ENCODE results near the gene MRGPRE.
"Not testable (repeated sequence)": the region's sequence is repeated elsewhere in the genome, so short reads cannot be mapped to it uniquely, and the experiment has no call there.

The MRGPRE gene

GRCh38 chr11:3231851-3232744 is at the start of gene MRGPRE:
Gene MRGPRE (minus strand): TSS chr11:3232417. CDS start chr11:3228799, 3,618 bp downstream.
- peak; percentile 73 for DNase-seq

- DNase-seq = not testable (repeated sequence)
These were observed 48.9 kb upstream of the MRGPRE start for GRCh38 chr11:3281146-3281545.

GRCh38 chr11:3280662-3281061 is 48.4 kb upstream of the MRGPRE start:
- not testable (repeated sequence) for DNase-seq

GRCh38 chr11:3278922-3279321 is 46.7 kb upstream of the MRGPRE start:
- not testable (repeated sequence) for DNase-seq

- peak; percentile 20 for DNase-seq
These were observed 41.4 kb upstream of the MRGPRE start for GRCh38 chr11:3273629-3274028.

- DNase-seq = not testable (repeated sequence)
These were observed 30.3 kb upstream of the MRGPRE start for GRCh38 chr11:3262548-3262947.

GRCh38 chr11:3261831-3262230 is 29.6 kb upstream of the MRGPRE start:
- peak; percentile 70 for DNase-seq

GRCh38 chr11:3257509-3257908 is 25.3 kb upstream of the MRGPRE start:
- DNase-seq = not testable (repeated sequence)

- DNase-seq = not testable (repeated sequence)
These were observed 23.0 kb upstream of the MRGPRE start for GRCh38 chr11:3255241-3255640.

- DNase-seq = not testable (repeated sequence)
These were observed 22.6 kb upstream of the MRGPRE start for GRCh38 chr11:3254773-3255172.

- DNase-seq = no peak
These were observed 12.9 kb upstream of the MRGPRE start for GRCh38 chr11:3245071-3245470.

GRCh38 chr11:3243880-3244279 is 11.7 kb upstream of the MRGPRE start:
- DNase-seq = no peak

GRCh38 chr11:3237119-3237518 is 4.9 kb upstream of the MRGPRE start:
- no peak for DNase-seq

- DNase-seq = no peak
These were observed 2.6 kb upstream of the MRGPRE start for GRCh38 chr11:3234846-3235245.

- no peak for DNase-seq
These were observed 739 bp upstream of the MRGPRE start for GRCh38 chr11:3232956-3233355.

GRCh38 chr11:3231550-3231850 is 717 bp downstream of the MRGPRE start:
- no peak for DNase-seq

- DNase-seq = no peak
These were observed 1.3 kb downstream of the MRGPRE start for GRCh38 chr11:3230636-3231549.

GRCh38 chr11:3229673-3230630 is 2.3 kb downstream of the MRGPRE start:
- no peak for DNase-seq

GRCh38 chr11:3228445-3228829 is 3.8 kb downstream of the MRGPRE start:
- no peak for DNase-seq

- no peak for DNase-seq
These were observed 4.4 kb downstream of the MRGPRE start for GRCh38 chr11:3227568-3228444.

- DNase-seq = no peak
These were observed 5.2 kb downstream of the MRGPRE start for GRCh38 chr11:3226846-3227567.
